HG03342 (cell line): ENCODE data around the gene GPX4.

ENCODE experiments used
- ATAC-seq: cut with Tn5 transposase; IDR thresholded peaks from one replicate; pipeline ENCODE4 v1.9.1; 2021; ENCODE audit warnings: mild to moderate bottlenecking, moderate library complexity; ENCODE audit not compliant: unreplicated experiment

The GPX4 gene

GRCh38 chr19:1147934-1148549 is 44.2 kb downstream of the GPX4 start:
- no peak for ATAC-seq

DNA sequence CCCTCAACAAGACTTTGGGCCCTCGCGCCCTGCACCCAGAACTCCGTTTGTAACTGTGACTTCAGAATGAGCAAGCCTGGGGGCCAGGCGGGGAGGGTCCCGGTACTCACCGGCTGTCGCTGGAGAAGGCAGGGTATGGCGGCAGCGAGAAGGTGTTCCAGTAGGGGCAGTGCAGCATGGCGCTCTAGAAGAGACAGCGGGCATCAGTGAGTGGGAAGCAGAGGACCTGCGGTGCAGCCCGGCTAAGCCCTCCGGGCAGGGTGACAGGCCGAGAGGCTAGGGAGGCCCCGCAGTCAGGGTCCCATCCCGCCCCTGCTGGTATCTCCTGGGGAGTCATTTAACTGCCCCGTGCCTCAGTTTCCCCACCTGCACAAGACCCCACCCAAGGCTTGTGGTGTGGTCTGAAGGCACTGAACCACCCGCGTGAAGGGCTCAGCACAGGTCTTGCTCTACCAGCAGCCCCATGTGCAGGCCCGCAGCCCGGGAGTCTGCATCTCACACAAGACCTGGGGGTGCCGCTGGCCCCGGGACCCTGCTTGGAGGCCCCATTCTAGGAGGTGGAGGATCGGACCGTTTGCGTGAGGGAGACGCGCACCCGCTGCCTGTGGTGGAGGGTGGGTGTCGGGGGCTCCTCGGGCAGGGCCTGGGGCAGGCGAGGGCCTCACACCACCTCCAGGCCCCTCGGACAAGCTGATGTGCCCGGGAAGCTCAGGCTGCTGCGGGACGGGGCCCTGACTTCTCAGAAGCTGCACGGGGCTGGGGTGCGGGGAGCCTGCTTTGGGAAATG is 45.7 kb downstream of the GPX4 start:
- ATAC-seq, result no peak

DNA sequence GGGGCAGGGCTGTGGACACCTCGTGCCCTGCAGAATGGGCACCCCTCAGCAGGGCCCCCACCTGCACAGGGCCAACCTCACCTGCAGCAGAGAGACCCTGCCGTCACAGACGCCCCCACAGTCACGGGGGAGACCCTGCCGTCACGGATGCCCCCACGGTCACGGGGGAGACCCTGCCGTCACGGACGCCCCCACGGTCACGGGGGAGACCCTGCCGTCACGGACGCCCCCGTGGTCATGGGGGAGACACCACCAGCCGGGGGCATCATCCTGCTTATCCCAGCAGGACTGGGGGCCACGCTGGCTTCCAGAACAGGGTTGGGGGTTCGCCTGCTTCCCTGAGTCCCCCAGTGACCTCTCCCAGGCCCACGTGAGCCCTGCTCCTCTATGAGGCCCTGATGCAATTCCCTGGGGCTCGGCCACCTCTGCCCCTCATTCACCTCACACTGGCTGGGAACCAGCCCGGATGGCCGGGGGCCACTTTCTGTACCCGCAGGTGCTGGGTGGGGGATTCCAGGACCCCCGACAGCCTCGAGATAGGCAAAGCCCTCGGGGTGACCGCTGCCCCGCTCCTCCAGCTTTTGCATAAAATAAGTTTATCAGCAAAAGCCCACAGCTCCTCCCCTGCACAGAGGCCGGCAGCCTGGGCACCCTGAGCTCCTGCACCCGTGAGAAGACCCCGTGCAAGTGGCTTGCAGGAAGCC is 46.7 kb downstream of the GPX4 start:
- ATAC-seq, result no peak

GRCh38 chr19:1151037-1151724 is 47.4 kb downstream of the GPX4 start:
- no peak for ATAC-seq

DNA sequence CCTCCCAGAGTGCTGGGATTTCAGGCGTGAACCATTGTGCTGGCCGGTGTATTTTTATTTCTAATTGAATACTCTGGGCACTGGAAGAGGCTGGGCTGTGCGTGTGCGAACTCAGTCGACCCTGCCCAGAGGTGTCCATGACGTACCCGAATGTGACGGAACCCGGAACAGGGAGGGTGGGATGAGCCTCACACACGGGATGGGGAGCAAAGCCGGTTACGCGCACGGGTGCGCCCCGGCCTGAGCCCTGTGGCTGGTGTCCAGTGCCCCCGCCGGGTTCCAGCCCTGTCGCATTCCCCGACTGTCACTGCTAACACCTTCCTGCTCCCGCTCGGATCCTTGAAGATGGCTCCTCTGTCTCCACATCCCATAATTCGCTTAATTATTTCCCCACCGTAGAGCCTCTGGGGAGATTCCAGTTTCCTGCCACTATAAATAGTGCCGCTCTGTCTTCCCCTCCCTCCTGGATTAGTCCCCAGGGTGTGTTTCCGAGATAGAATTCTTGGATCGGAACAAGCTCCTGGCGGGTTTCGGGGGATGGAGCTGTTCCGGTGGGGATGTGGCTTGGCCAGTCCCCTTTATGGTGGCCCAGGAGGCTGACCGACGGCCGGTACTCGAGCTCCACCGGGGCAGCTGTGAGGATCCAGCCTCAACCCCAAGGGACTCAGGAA is 48.3 kb downstream of the GPX4 start:
- ATAC-seq, result no peak

DNA sequence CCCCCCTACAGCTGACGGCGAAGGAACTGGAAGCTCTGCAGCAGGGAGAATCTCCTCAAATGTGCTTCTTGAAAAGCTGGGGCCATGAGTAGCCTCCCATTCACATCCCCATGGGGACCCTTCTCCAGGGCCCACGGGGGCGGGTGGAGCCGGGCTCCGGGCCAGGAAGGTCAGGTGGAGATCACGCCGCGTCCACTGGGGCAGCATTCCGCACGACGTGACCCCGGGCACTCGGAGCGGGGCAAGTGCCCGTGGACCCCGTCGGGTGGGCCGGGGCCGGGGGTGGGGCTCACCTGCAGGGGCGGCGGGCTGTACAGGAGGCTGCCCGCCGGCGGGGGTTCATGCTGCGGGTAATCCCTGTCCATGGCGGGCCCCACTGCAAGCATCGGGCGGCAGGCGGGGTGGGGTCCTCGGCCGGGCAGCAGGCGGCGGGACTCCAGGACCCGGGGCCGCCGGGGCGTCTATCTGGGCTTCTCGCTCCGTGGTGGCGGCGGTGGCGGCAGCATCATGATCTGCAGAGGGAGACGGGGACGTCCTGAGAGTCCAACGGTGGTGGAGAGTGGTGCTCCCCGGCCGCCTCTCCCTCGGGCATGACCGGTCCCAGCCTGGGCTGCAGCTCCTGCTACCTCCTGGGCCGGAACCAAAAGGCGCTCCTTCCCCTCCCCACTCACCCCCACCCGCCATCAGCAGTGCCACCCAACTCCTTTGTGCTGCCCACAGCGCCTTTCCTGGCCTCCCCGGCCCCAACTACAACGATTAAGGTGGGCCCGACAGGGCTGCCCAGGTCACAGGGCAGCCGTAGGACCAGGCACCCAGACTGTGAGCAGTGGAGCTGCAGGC is 50.3 kb downstream of the GPX4 start:
- no peak for ATAC-seq

GRCh38 chr19:1154731-1155351 is 51.0 kb downstream of the GPX4 start:
- no peak for ATAC-seq

GRCh38 chr19:1155352-1156304 is 51.8 kb downstream of the GPX4 start:
- no peak for ATAC-seq
